PC-3 (cell line): ENCODE data around the gene TREX2. TPM values are rescaled to one million over a fixed set of nuclear protein-coding genes. Genes with fewer than 3 reads are reported as not detected.

Experiments
- ATAC-seq: fragments of 200-7000 bp; cut with Tn5 transposase; 2 replicates; pipeline ENCODE4 v1.9.1; 2020; ENCODE audit warnings: mild to moderate bottlenecking, moderate library complexity
- BruUV-seq: library from RNA; stranded (reverse); fragments of 400-500 nt; replicated peaks from 2 replicates; lab custom pipeline; 2021; lab: Mats Ljungman, UMichigan
- CTCF ChIA-PET: fragments of 300-600 bp; sonication (Branson Sonifier 250); formaldehyde crosslinking; loops from one replicate; lab custom pipeline; 2022; ENCODE audit warnings: antibody characterized with exemption; lab: Charles Lee
- POLR2A ChIA-PET: fragments of 300-600 bp; sonication (Branson Sonifier 250); formaldehyde crosslinking; loops from one replicate; lab custom pipeline; 2022; ENCODE audit warnings: antibody characterized with exemption; ENCODE audit not compliant: unreplicated experiment; lab: Charles Lee
- DNase-seq: peaks from one replicate; pipeline ENCODE4 v3.0.0-alpha.2; 2015
- H2AFZ ChIP-seq: fragments of 300-600 bp; sonication (generic); 2 replicates; pipeline ENCODE4 v1.6.0; 2016; ENCODE audit warnings: antibody characterized with exemption, low read length
- H3F3A ChIP-seq: fragments of 300-600 bp; sonication (generic); one replicate; pipeline ENCODE4 v1.6.0; 2017; ENCODE audit warnings: antibody characterized with exemption, low read length, control low read depth, mild to moderate bottlenecking; ENCODE audit not compliant: unreplicated experiment
- H3K27ac ChIP-seq: fragments of 300-600 bp; sonication (generic); 2 replicates; pipeline ENCODE4 v1.5.1; 2016; ENCODE audit warnings: mild to moderate bottlenecking, low read length
- H3K27me3 ChIP-seq: fragments of 300-600 bp; sonication (generic); 2 replicates; pipeline ENCODE4 v1.6.1; 2016; ENCODE audit warnings: low read length, mixed read lengths
- H3K36me3 ChIP-seq: fragments of 300-600 bp; sonication (generic); 2 replicates; pipeline ENCODE4 v1.6.1; 2016; ENCODE audit warnings: low read depth, mixed run types, low read length, mixed read lengths
- H3K4me1 ChIP-seq: fragments of 300-600 bp; sonication (generic); 2 replicates; pipeline ENCODE4 v1.5.1; 2016; ENCODE audit warnings: low read length; ENCODE audit not compliant: insufficient read depth
- H3K4me2 ChIP-seq: fragments of 300-600 bp; sonication (generic); 2 replicates; pipeline ENCODE4 v1.6.0; 2016; ENCODE audit warnings: low read length
- H3K4me3 ChIP-seq: fragments of 300-600 bp; sonication (generic); 2 replicates; pipeline ENCODE4 v1.5.1; 2016; ENCODE audit warnings: mild to moderate bottlenecking, low read length, mixed read lengths
- H3K79me2 ChIP-seq: fragments of 300-600 bp; sonication (generic); 2 replicates; pipeline ENCODE4 v1.6.1; 2017; ENCODE audit warnings: low read length, mixed read lengths
- H3K9ac ChIP-seq: fragments of 300-600 bp; sonication (generic); 2 replicates; pipeline ENCODE4 v1.6.0; 2016; ENCODE audit warnings: mild to moderate bottlenecking, low read length
- H3K9me2 ChIP-seq: fragments of 300-600 bp; sonication (generic); replicated peaks from 2 replicates; pipeline ENCODE4 v1.6.1; 2016; ENCODE audit warnings: mixed run types, low read length, mixed read lengths
- H3K9me3 ChIP-seq: fragments of 300-600 bp; sonication (generic); 2 replicates; pipeline ENCODE4 v1.6.1; 2016; ENCODE audit warnings: low read length, mixed read lengths
- H4K20me1 ChIP-seq: fragments of 300-600 bp; sonication (generic); 2 replicates; pipeline ENCODE4 v1.6.1; 2016; ENCODE audit warnings: low read length, mixed read lengths
- EZH2 ChIP-seq: fragments of 300-600 bp; sonication (generic); IDR thresholded peaks from one replicate; pipeline ENCODE4 v1.6.1; 2017; ENCODE audit warnings: antibody characterized with exemption, mild to moderate bottlenecking, low read length; ENCODE audit not compliant: unreplicated experiment
- EZH2phosphoT487 ChIP-seq: fragments of 300-600 bp; sonication (generic); IDR thresholded peaks from 2 replicates; pipeline ENCODE4 v1.6.1; 2018; ENCODE audit warnings: mild to moderate bottlenecking, antibody characterized with exemption, low read length, borderline replicate concordance
- intact Hi-C: fragments of 100-400 bp; cut with micrococcal nuclease; formaldehyde crosslinking; loops from 2 replicates; pipeline ENCODE4 v1.9.0; 2023
- total RNA-seq: library from RNA; depleted of rRNA; stranded (reverse); fragments of >200 nt; gene quantifications from 2 replicates; pipeline ENCODE4 v1.2.3, GENCODE V29; 2014
- TF ChIP-seq, protein P1 (sequence below): fragments of 300-600 bp; sonication (generic); conservative IDR thresholded peaks from 2 replicates; pipeline ENCODE4 v1.5.1; 2017; ENCODE audit warnings: antibody characterized with exemption, low read depth, mild to moderate bottlenecking, low read length

TREX2 gene
- total RNA-seq, 1 experiment from 2014 or later: 1.4 TPM

DNA sequence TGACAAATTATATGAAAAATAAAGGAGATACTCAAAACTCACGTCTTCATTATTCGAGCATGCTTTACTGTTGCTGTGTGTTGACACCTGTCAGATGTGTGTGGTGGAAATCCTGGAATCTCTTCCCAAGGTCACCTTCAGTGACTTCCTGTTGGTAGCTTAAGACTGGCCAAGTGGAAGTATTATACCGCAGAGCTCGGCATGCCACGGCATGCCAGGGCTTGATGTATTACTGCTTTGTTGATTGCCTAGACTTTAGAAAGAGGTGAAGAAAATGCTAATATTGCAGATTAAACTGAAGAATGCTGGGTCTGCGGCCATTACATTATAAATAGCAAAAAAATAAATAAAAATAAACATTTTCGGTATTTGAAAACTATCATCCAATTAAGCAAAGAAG, 4.6 kb downstream of the TREX2 start:
- Histone ChIP-seq H3K9ac (no peak overlapping the region), H3K9me2 (no peaks in the 10 kb centered on the region), H3K27ac (no peak overlapping the region), H3F3A (no peaks in the 10 kb centered on the region), H3K4me3 (no peak overlapping the region), H3K4me2 (no peak overlapping the region), H3K9me3 (no peaks in the 10 kb centered on the region), H3K4me1 (peaks cover 6% of the 10 kb centered on the region; the same call in 1 of the 2 replicates), H3K79me2 (no peaks in the 10 kb centered on the region), H3K36me3 (no peaks in the 10 kb centered on the region), H3K27me3 (no peaks in the 10 kb centered on the region), H4K20me1 (no peaks in the 10 kb centered on the region), H2AFZ (no peak overlapping the region)
- POLR2A ChIA-PET: no interaction called here
- ATAC-seq: no peak
- TF ChIP-seq, protein P1, sequence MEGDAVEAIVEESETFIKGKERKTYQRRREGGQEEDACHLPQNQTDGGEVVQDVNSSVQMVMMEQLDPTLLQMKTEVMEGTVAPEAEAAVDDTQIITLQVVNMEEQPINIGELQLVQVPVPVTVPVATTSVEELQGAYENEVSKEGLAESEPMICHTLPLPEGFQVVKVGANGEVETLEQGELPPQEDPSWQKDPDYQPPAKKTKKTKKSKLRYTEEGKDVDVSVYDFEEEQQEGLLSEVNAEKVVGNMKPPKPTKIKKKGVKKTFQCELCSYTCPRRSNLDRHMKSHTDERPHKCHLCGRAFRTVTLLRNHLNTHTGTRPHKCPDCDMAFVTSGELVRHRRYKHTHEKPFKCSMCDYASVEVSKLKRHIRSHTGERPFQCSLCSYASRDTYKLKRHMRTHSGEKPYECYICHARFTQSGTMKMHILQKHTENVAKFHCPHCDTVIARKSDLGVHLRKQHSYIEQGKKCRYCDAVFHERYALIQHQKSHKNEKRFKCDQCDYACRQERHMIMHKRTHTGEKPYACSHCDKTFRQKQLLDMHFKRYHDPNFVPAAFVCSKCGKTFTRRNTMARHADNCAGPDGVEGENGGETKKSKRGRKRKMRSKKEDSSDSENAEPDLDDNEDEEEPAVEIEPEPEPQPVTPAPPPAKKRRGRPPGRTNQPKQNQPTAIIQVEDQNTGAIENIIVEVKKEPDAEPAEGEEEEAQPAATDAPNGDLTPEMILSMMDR: no peak
- TF ChIP-seq EZH2phosphoT487: no peak
- no peak for TF ChIP-seq EZH2
- CTCF ChIA-PET: no interaction called here
- intact Hi-C loops: no loop called here
- no TSS peak for BruUV-seq
- DNase-seq: no peak

GRCh38 chrX:153440556-153441135, 5.2 kb downstream of the TREX2 start:
- Histone ChIP-seq H3F3A (no peaks in the 10 kb centered on the region), H3K27ac (no peak overlapping the region), H3K9ac (no peak overlapping the region), H3K79me2 (no peaks in the 10 kb centered on the region), H3K36me3 (no peaks in the 10 kb centered on the region), H3K9me3 (no peaks in the 10 kb centered on the region), H3K9me2 (no peaks in the 10 kb centered on the region), H2AFZ (no peak overlapping the region), H3K27me3 (no peaks in the 10 kb centered on the region), H3K4me3 (no peak overlapping the region), H3K4me1 (peaks cover 6% of the 10 kb centered on the region; the same call in 1 of the 2 replicates), H4K20me1 (no peaks in the 10 kb centered on the region), H3K4me2 (no peak overlapping the region)
- BruUV-seq: no TSS peak
- no peak for TF ChIP-seq EZH2phosphoT487
- TF ChIP-seq, protein P1: no peak
- TF ChIP-seq EZH2: no peak
- ChIA-PET POLR2A (no interaction called here), CTCF (no interaction called here)
- DNase-seq: no peak
- intact Hi-C loops: no loop called here
- no peak for ATAC-seq

- Histone ChIP-seq H3K4me1 (peaks cover 6% of the 10 kb centered on the region; the same call in 1 of the 2 replicates), H3K79me2 (no peaks in the 10 kb centered on the region), H3K9me3 (no peaks in the 10 kb centered on the region), H2AFZ (no peak overlapping the region), H3K9ac (no peak overlapping the region), H3F3A (no peaks in the 10 kb centered on the region), H4K20me1 (no peaks in the 10 kb centered on the region), H3K9me2 (no peaks in the 10 kb centered on the region), H3K4me2 (no peak overlapping the region), H3K27me3 (no peaks in the 10 kb centered on the region), H3K4me3 (no peak overlapping the region), H3K36me3 (no peaks in the 10 kb centered on the region), H3K27ac (no peak overlapping the region)
- no peak for DNase-seq
- ATAC-seq: no peak
- CTCF ChIA-PET: no interaction called here
- POLR2A ChIA-PET: no interaction called here
- TF ChIP-seq EZH2 (no peak), EZH2phosphoT487 (no peak)
- TF ChIP-seq, protein P1: no peak
- no TSS peak for BruUV-seq
- intact Hi-C loops: no loop called here
These were observed 5.9 kb downstream of the TREX2 start for GRCh38 chrX:153439977-153440376.
